Activated naive CD4-positive, alpha-beta T cell treated with anti-CD3 and anti-CD28 coated beads for 36 hours (primary cell): ENCODE results near the gene MACF1. TPM values are rescaled to one million over a fixed set of nuclear protein-coding genes. Genes with fewer than 3 reads are reported as not detected.

Experiments used
- CTCF ChIA-PET: fragments of 350-600 bp; sonication (Branson Sonifier 250); formaldehyde crosslinking; loops from one replicate; lab custom pipeline; 2021; ENCODE audit warnings: antibody characterized with exemption; lab: Charles Lee
- DNase-seq: peaks from one replicate; pipeline ENCODE4 v3.0.0-alpha.2; 2020
- H3K27ac Mint-ChIP-seq: one replicate; pipeline ENCODE4 v1.8.0; 2021; ENCODE audit warnings: mild to moderate bottlenecking, mixed read lengths
- H3K27me3 Mint-ChIP-seq: one replicate; pipeline ENCODE4 v1.8.0; 2021; ENCODE audit warnings: low read depth, mixed read lengths
- H3K36me3 Mint-ChIP-seq: one replicate; pipeline ENCODE4 v1.8.0; 2021; ENCODE audit warnings: low read depth, mixed read lengths
- H3K4me1 Mint-ChIP-seq: one replicate; pipeline ENCODE4 v1.8.0; 2021; ENCODE audit warnings: low read depth, mixed read lengths
- H3K4me3 Mint-ChIP-seq: one replicate; pipeline ENCODE4 v1.8.0; 2021; ENCODE audit warnings: mild to moderate bottlenecking, moderate library complexity, mixed read lengths
- H3K9me3 Mint-ChIP-seq: one replicate; pipeline ENCODE4 v1.8.0; 2021; ENCODE audit warnings: mixed read lengths
- intact Hi-C: fragments of 100-400 bp; cut with micrococcal nuclease; formaldehyde crosslinking; loops from one replicate; pipeline ENCODE4 v1.15.1; 2023
- total RNA-seq, 2 experiments: library from RNA; stranded (reverse); gene quantifications; one replicate each; pipeline ENCODE4 v1.2.3, GENCODE V29; 2021

Gene MACF1
- total RNA-seq, 2 experiments from 2014 or later, result 174 to 179 TPM

DNA sequence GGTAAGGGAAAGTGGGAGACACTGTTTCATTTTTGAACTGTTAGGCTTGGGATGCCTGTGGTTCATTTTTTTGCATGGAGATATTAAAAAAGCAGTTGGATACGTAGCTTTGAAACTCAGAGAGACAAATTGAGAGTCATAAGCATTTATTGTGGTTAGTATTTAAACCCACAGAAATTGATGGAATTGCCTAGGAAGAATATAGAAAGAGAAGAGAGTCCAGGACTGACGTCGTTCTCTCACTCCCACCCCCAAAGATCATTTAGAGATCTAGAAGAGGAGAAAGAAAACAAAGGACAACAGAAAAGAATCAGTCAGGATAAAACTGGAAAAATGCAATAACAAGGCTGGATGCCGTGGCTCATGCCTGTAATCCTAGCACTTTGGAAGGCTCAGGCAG is 213.7 kb downstream of the MACF1 start:
- H3K9me3 Mint-ChIP-seq, result no peaks in the 10 kb centered on the region
- no peaks in the 10 kb centered on the region for H3K27me3 Mint-ChIP-seq
- peaks cover 24% of the 10 kb centered on the region for H3K4me1 Mint-ChIP-seq
- intact Hi-C loops, result no loop called here
- no peak overlapping the region for H3K27ac Mint-ChIP-seq
- H3K4me3 Mint-ChIP-seq, result no peak overlapping the region
- peaks cover 9% of the 10 kb centered on the region for H3K36me3 Mint-ChIP-seq
- CTCF ChIA-PET, result no interaction called here
- no peak for DNase-seq

GRCh38 chr1:39420493-39420892 is 216.0 kb downstream of the MACF1 start:
- Mint-ChIP-seq H3K4me1 (peaks cover 18% of the 10 kb centered on the region), H3K36me3 (peaks cover 22% of the 10 kb centered on the region), H3K9me3 (no peaks in the 10 kb centered on the region), H3K4me3 (no peak overlapping the region), H3K27ac (no peak overlapping the region), H3K27me3 (no peaks in the 10 kb centered on the region)
- intact Hi-C loops, result no loop called here
- CTCF ChIA-PET, result interaction anchor here (0.6 kb wide), 1 partner anchor 144 kb away, joined by 4 read pairs; no protein-coding TSS in a partner anchor
- no peak for DNase-seq

DNA sequence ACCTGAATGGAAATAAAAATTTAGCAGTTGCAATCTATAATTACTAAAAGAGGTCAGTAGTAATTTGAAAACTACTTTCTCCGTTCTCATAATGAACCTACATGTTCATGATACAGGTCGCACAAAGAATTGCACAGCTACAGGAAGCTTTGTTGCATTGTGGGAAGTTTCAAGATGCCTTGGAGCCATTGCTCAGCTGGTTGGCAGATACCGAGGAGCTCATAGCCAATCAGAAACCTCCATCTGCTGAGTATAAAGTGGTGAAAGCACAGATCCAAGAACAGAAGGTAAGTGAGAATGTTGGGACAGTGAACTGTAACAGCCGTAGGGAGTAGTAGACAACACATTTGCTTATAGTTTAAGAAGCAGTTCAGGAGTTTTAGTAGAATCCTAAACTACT is 218.1 kb downstream of the MACF1 start:
- intact Hi-C loops, result no loop called here
- Mint-ChIP-seq H3K27me3 (no peaks in the 10 kb centered on the region), H3K4me1 (peaks cover 16% of the 10 kb centered on the region), H3K27ac (no peak overlapping the region), H3K9me3 (no peaks in the 10 kb centered on the region), H3K4me3 (no peak overlapping the region), H3K36me3 (peaks cover 27% of the 10 kb centered on the region)
- no peak for DNase-seq
- CTCF ChIA-PET, result no interaction called here

DNA sequence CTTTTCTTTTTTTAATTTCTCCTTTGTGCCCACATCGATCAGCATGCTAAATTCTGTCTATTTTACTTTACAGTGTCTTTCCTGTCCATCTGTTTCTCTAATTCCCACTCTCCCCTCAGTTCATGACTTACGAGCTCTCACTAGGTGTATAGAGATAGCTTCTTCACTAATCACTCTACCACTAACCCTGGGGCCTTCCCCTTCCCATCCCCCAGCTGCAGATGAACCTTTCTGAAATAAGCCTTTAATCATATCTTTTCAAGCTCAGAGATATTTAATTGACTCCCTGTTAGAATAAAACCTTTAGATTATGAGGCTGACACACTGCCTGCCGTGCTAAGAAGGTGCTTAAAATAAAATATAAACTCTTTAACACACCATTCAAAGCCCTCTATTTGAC is 220.7 kb downstream of the MACF1 start:
- no peak overlapping the region for H3K4me3 Mint-ChIP-seq
- H3K27ac Mint-ChIP-seq, result peak overlapping the region; percentile 2
- peaks cover 11% of the 10 kb centered on the region for H3K4me1 Mint-ChIP-seq
- H3K36me3 Mint-ChIP-seq, result peaks cover 29% of the 10 kb centered on the region
- intact Hi-C loops, result no loop called here
- no peaks in the 10 kb centered on the region for H3K9me3 Mint-ChIP-seq
- DNase-seq, result no peak
- CTCF ChIA-PET, result interaction anchor here (0.7 to 2.6 kb wide), 3 partner anchors 10 to 114 kb away, joined by 3 to 10 read pairs (median 3); no protein-coding TSS in a partner anchor
- no peaks in the 10 kb centered on the region for H3K27me3 Mint-ChIP-seq

DNA sequence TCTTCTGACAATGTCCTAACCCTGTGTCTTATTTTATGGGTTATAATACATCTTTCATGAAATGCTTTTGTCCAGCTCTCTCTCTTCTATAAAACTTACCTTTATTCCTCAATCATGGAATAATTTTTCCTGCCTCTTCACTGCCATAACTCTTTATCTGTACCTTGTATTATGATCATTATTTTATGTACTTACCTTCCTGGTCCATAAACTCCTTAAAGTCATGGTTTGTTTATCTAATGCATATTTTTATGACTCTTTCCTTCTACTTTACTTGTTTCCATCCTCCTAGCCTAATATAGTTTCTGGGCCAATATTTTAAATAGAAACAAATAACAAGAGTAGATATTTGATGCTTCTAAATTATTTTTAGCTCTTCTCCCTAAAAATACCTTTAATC is 221.1 kb downstream of the MACF1 start:
- peaks cover 31% of the 10 kb centered on the region for H3K36me3 Mint-ChIP-seq
- H3K27me3 Mint-ChIP-seq, result no peaks in the 10 kb centered on the region
- intact Hi-C loops, result no loop called here
- no peak for DNase-seq
- H3K4me3 Mint-ChIP-seq, result no peak overlapping the region
- no peaks in the 10 kb centered on the region for H3K9me3 Mint-ChIP-seq
- peaks cover 10% of the 10 kb centered on the region for H3K4me1 Mint-ChIP-seq
- no peak overlapping the region for H3K27ac Mint-ChIP-seq
- CTCF ChIA-PET, result interaction anchor here (0.9 to 2.6 kb wide), 2 partner anchors 10 to 15 kb away, joined by 3 to 10 read pairs; no protein-coding TSS in a partner anchor

- Mint-ChIP-seq H3K4me1 (peaks cover 10% of the 10 kb centered on the region), H3K4me3 (no peak overlapping the region), H3K27ac (peak overlapping the region; percentile 31), H3K9me3 (no peaks in the 10 kb centered on the region), H3K27me3 (no peaks in the 10 kb centered on the region), H3K36me3 (peaks cover 30% of the 10 kb centered on the region)
- CTCF ChIA-PET, result interaction anchor here (0.7 to 2.6 kb wide), 2 partner anchors 15 to 329 kb away, joined by 3 to 10 read pairs; no protein-coding TSS in a partner anchor
- no peak for DNase-seq
- intact Hi-C loops, result no loop called here
These were observed 221.9 kb downstream of the MACF1 start for GRCh38 chr1:39426346-39426745.

DNA sequence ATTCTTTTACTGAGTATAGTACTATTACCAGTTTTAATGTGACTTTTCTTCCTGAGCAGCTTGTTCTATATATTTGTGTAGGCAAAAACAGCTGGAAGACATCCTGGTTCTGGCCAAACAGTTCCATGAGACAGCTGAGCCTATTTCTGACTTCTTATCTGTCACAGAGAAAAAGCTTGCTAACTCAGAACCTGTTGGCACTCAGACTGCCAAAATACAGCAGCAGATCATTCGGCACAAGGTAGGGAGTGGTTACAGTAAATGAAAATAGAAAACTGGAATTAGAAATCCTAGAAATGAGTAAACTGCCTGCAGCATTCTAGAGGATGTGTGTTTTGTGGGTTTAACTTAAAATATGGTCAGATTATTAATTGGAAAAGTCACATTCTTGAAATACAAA is 222.9 kb downstream of the MACF1 start:
- CTCF ChIA-PET, result no interaction called here
- Mint-ChIP-seq H3K4me3 (no peak overlapping the region), H3K27me3 (no peaks in the 10 kb centered on the region), H3K36me3 (peaks cover 34% of the 10 kb centered on the region), H3K4me1 (peaks cover 6% of the 10 kb centered on the region), H3K27ac (no peak overlapping the region), H3K9me3 (no peaks in the 10 kb centered on the region)
- intact Hi-C loops, result no loop called here
- no peak for DNase-seq

DNA sequence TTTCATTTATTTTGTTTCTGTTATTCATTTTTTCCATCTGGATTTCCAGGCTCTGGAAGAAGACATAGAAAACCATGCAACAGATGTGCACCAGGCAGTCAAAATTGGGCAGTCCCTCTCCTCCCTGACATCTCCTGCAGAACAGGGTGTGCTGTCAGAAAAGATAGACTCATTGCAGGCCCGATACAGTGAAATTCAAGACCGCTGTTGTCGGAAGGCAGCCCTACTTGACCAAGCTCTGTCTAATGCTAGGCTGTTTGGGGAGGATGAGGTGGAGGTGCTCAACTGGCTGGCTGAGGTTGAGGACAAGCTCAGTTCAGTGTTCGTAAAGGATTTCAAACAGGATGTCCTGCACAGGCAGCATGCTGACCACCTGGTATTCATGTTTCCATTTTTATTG is 223.4 kb downstream of the MACF1 start:
- CTCF ChIA-PET, result no interaction called here
- no peak for DNase-seq
- Mint-ChIP-seq H3K9me3 (no peaks in the 10 kb centered on the region), H3K36me3 (peaks cover 34% of the 10 kb centered on the region), H3K27ac (no peak overlapping the region), H3K4me3 (no peak overlapping the region), H3K27me3 (no peaks in the 10 kb centered on the region), H3K4me1 (peaks cover 2% of the 10 kb centered on the region)
- intact Hi-C loops, result no loop called here

DNA sequence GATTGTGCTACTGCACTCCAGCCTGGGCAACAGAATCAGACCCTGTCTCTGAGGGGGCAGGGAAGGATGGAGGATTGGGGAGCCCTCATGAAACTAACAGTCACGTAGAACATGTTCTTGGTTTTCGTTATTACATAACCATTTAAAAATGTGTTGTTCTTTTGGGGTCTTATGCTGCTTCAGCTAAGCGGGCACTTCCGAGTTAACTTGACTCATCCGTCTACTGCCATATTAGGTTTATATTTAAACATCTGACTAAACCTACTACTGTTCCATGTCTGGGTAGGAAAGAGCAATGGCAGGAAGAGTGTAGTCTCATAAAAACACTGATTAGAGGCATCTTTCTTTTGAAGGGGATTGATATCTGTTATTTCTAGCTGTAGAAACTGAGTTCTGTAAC is 227.4 kb downstream of the MACF1 start:
- H3K27me3 Mint-ChIP-seq, result no peaks in the 10 kb centered on the region
- intact Hi-C loops, result no loop called here
- H3K4me1 Mint-ChIP-seq, result peaks cover 8% of the 10 kb centered on the region
- peaks cover 29% of the 10 kb centered on the region for H3K36me3 Mint-ChIP-seq
- H3K27ac Mint-ChIP-seq, result no peak overlapping the region
- H3K4me3 Mint-ChIP-seq, result no peak overlapping the region
- CTCF ChIA-PET, result interaction anchor here (0.7 to 1.5 kb wide), 3 partner anchors 11 to 254 kb away, joined by 3 to 4 read pairs (median 3); no protein-coding TSS in a partner anchor
- no peaks in the 10 kb centered on the region for H3K9me3 Mint-ChIP-seq
- DNase-seq, result no peak

DNA sequence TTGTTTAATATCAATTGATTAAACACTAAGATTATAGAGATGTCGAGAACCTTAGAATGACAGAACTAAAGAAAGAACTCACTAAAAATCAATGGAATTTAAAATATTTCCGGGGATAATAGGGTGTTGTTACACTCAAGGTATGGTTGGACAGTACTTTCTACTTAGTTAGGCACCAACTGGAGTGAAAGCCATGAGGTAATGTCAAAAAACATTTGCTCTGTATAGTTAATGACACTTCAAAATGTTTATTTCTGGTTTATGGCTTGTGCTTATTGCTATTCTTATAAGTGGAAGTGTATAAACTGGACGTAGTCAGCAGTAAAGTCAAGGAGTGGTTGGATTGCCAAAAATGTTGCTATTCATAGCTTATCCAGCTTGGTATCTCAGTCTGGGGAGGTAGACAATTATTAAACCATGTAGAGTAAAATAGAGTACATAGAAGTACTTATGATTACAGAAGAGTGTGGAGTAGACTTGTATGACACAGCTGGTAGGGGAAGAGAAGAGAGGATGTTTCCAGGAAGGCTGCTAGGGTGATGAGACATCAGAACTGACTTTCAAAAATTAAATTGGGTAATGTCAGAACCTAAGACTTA is 230.4 kb downstream of the MACF1 start:
- DNase-seq, result no peak
- intact Hi-C loops, result no loop called here
- Mint-ChIP-seq H3K27ac (peak overlapping the region; percentile 3), H3K36me3 (peaks cover 34% of the 10 kb centered on the region), H3K4me1 (peaks cover 8% of the 10 kb centered on the region), H3K27me3 (no peaks in the 10 kb centered on the region), H3K4me3 (no peak overlapping the region), H3K9me3 (no peaks in the 10 kb centered on the region)
- CTCF ChIA-PET, result interaction anchor here (0.7 kb wide), 1 partner anchor 10 kb away, joined by 3 read pairs; no protein-coding TSS in a partner anchor

DNA sequence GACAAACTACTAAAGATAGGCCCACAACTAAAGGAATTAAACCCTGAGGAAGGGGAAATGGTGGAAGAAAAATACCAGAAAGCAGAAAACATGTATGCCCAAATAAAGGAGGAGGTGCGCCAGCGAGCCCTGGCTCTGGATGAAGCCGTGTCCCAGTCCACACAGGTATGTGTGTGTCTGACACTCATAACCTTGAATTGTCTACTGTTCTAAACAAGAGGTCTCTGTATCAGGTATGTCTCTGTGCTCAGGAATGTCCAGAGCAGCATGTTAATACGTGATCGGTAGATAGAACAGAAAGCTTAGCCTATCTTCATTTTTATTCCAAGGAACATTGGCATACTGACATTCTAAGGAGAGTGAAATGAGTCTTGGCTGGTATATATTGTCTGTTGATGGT is 231.1 kb downstream of the MACF1 start:
- H3K36me3 Mint-ChIP-seq, result peaks cover 33% of the 10 kb centered on the region
- CTCF ChIA-PET, result interaction anchor here (0.7 kb wide), 1 partner anchor 10 kb away, joined by 3 read pairs; no protein-coding TSS in a partner anchor
- H3K9me3 Mint-ChIP-seq, result no peaks in the 10 kb centered on the region

GRCh38 chr1:39436842-39437241 is 232.3 kb downstream of the MACF1 start:
- no peak for DNase-seq
- H3K4me1 Mint-ChIP-seq, result peaks cover 8% of the 10 kb centered on the region
- H3K27ac Mint-ChIP-seq, result no peak overlapping the region
- no peaks in the 10 kb centered on the region for H3K9me3 Mint-ChIP-seq
- peaks cover 33% of the 10 kb centered on the region for H3K36me3 Mint-ChIP-seq
- CTCF ChIA-PET, result interaction anchor here (0.7 kb wide), 1 partner anchor 116 kb away, joined by 3 read pairs; no protein-coding TSS in a partner anchor
- intact Hi-C loops, result no loop called here
- H3K27me3 Mint-ChIP-seq, result no peaks in the 10 kb centered on the region
- no peak overlapping the region for H3K4me3 Mint-ChIP-seq

More for the DNA sequence above, 231.1 kb downstream of the MACF1 start:
- DNase-seq, result no peak
- intact Hi-C loops, result no loop called here
- H3K4me3 Mint-ChIP-seq, result no peak overlapping the region
- no peaks in the 10 kb centered on the region for H3K27me3 Mint-ChIP-seq
- H3K4me1 Mint-ChIP-seq, result peaks cover 8% of the 10 kb centered on the region
- no peak overlapping the region for H3K27ac Mint-ChIP-seq

DNA sequence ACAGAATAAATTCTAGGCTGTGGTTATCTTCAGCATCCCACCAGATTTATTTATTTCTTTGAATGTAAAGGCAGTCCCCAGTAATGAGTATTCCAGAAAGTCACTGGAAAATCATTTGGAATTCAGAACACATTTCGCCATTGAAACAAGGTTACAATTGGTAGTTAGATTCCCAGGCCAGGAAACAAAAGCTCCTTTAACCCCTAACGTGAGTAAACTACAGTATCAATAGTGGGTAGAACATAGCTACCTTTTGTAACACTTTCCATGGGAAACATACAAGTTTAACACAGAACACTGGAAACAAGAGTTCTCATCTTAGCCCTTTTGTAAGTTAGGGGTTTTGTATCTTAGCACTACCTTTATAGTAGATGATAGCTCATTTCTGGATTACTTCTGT is 233.5 kb downstream of the MACF1 start:
- CTCF ChIA-PET, result interaction anchor here (1.2 kb wide), 1 partner anchor 101 kb away, joined by 3 read pairs; no protein-coding TSS in a partner anchor

More for the DNA sequence above, 233.5 kb downstream of the MACF1 start:
- H3K27me3 Mint-ChIP-seq, result no peaks in the 10 kb centered on the region
- no peak for DNase-seq
- peaks cover 37% of the 10 kb centered on the region for H3K36me3 Mint-ChIP-seq
- no peaks in the 10 kb centered on the region for H3K9me3 Mint-ChIP-seq
- H3K4me3 Mint-ChIP-seq, result no peak overlapping the region
- peaks cover 8% of the 10 kb centered on the region for H3K4me1 Mint-ChIP-seq
- intact Hi-C loops, result no loop called here
- H3K27ac Mint-ChIP-seq, result no peak overlapping the region
